GM18870 (cell line): ENCODE results near the gene MBP.

Experiments used
- ATAC-seq: cut with Tn5 transposase; IDR thresholded peaks from one replicate; pipeline ENCODE4 v1.9.1; 2021; ENCODE audit warnings: moderate library complexity; ENCODE audit not compliant: unreplicated experiment

MBP gene

DNA sequence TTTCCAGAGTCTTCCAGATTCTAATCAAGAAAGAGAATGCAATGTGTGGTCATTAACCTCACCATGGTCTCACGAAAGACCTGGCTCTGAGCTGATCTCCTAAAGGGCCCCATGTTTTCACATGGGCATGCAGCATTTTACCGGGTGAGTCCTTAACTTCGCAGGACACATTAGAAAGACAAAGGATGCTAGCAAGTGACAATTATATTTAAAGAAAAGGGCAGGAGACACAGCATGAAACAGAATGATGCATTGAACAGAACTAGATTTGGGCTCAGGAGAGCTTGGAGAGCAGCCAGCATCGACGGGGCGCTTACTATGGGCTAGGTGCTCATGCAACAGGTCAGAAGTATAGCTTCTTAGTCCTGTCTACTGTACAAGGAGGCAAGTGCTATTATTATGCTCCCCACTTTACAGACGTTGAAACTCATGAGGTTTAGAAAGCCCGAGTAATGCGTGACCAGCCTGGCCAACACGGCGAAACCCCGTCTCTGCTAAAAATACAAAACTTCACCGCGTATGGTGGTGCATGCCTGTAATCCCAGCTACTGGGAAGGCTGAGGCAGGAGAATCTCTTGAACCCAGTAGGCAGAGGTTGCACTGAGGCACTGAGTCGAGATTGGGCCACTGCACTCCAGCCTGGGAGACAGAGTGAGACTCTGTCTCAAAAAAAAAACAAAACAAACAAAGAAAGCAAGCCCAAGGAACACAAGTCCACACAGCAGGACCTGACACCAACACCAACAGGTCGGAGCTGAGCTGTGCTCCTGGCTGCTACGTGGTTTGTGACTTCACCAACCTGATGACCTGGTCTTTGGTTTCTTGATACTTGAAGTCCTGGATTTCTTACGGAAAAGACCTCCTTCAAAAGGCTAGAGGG, 16.1 kb downstream of the MBP start:
- ATAC-seq, result no peak

- ATAC-seq, result peak; percentile 19
These were observed 17.2 kb downstream of the MBP start for GRCh38 chr18:77115192-77115953.

- ATAC-seq, result peak; percentile 98
These were observed 18.0 kb downstream of the MBP start for GRCh38 chr18:77114415-77115191.

- no peak for ATAC-seq
These were observed 18.5 kb downstream of the MBP start for GRCh38 chr18:77114152-77114414.

DNA sequence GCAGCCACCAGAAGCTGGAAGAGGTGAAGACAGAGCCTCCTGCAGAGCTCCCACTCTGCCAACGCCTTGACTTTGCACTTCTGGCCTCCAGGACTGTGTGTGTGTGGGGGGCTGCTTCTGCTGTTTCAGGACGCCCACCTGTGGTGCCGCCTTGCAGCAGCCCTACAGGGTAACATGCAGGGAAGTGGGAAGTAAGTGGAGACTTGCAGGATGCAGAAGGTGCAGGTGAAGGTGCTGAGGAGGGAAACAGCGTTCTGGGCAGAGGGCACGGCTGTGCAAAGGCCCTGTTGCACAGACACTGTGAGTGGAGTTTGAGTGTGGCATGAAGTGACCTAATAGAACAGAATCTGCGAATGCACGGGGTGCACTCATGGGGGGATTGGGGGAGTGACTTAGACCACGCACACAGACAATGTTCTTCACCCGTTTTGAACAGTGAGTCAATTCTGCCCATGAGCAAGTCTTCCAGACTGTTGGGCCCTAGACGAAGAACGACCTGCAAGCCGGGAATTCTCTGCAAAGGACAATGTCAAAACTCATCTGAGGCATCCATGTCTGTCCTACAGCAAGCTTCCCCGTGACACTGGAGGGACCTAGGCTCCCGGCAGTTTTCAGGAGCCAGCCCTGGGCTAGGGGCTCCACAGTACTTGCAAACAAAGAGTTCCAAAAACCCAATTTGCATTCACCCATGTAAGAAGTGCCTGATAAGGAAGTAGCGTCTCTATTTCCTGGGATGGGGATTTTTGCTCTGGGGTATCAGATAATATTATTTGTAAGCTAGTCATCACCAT, 19.0 kb downstream of the MBP start:
- no peak for ATAC-seq

DNA sequence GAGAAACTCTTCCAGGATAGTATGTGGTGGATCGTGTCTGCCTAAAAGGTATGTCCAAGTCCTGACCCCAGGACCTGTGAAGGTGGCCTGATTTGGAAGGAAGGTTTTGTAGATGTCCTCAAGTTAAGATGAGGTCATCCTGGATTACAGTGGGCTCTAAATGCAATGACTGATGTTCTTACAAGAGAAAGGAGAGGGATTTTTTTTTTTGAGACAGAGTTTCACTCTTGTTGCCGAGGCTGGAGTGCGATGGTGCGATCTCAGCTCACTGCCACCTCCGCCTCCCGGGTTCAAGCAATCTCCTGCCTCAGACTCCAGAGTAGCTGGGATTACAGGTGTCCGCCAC, 19.9 kb downstream of the MBP start:
- ATAC-seq, result no peak

GRCh38 chr18:77111951-77112746, 20.4 kb downstream of the MBP start:
- no peak for ATAC-seq

GRCh38 chr18:77111449-77111848, 21.1 kb downstream of the MBP start:
- no peak for ATAC-seq

DNA sequence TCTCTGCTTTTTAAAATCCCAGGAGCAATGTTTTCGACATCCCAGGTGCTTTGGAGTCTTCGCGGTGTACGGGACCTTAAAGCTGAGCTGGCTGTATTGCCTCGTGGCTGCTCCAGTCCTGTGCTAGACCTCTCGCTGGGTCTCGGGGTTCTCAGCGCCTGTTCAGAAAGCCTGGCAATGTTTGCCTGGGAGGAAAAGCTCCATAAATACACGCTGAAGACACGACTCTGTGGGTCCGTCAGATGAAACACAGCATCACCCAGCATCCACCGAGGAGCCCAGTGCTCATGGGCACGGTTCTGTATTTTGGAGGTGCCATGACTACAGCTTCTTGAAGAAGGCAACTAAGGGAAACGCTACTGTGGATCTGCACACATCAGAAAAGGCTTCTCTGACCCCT, 21.6 kb downstream of the MBP start:
- ATAC-seq, result no peak

- no peak for ATAC-seq
These were observed 22.2 kb downstream of the MBP start for GRCh38 chr18:77110400-77110799.

DNA sequence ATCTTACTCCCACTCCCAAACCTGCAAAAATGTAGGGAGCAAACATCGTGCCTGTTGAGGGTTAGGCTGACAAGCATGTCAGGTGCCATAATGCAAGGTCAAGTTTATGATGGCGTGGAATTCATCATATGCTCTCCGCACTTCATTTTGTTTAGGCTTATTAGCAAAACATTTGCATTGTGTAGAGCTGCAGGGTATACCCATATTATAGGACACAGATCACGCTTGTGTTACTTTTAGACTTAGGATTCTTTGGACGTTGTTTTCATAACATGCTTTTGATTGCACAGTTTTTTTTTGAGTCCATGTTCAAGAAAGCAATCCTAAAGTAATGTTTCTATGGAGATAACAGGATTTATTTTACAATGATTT, 22.9 kb downstream of the MBP start:
- no peak for ATAC-seq

- no peak for ATAC-seq
These were observed 23.5 kb downstream of the MBP start for GRCh38 chr18:77108821-77109647.

DNA sequence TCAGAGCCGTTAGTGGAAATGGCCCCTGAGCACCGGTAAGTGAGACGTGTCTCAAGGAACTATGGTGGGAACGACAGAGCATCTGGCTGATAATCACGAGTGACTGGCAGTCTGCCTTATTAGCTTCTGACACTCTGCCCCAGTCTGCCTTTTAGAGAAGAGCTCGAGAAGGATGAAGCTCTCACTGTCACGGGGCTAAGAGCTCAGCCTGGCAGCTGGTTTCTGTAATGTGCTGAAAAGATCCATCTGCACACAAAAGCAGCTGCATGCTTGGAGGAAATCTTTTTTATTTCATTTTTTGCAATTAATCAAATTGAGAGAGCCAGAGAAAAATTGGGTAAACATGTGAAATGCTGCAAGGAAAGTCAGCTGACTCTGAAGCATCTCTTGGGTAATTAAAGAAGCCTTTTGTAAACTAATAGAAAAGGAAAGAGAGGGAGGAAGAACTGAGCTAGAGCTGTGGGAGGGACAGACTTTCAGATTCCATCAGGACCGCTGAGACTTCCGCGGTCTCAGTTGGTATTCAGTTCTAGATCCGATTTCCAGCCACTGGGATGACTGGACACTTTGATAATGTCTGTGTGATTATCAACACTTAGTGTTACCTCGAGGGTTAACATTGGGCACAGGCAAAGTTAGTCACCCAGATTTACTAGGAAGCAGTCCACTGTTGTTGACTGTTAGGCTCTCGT, 24.4 kb downstream of the MBP start:
- ATAC-seq, result peak; percentile 78

DNA sequence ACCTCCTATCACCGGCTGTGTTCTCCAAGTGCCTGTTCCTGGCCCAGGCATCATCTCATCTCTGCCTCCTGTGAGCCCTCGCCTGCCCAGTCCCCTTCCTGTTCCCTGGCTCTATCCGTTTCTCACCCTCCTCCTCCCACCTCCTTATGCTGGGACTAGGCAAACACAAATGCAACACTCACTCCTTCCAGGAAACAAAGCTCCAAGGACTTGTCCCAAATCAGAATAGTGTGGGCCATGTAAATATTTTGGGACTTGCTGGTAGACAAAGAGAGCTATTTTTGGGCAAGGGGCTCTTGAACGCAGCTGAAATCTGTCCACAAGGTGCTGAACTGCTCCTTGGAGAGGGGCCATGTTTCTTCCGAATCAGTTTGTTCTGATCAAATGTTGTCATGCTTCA, 25.3 kb downstream of the MBP start:
- no peak for ATAC-seq

GRCh38 chr18:77106331-77106730, 26.3 kb downstream of the MBP start:
- no peak for ATAC-seq

DNA sequence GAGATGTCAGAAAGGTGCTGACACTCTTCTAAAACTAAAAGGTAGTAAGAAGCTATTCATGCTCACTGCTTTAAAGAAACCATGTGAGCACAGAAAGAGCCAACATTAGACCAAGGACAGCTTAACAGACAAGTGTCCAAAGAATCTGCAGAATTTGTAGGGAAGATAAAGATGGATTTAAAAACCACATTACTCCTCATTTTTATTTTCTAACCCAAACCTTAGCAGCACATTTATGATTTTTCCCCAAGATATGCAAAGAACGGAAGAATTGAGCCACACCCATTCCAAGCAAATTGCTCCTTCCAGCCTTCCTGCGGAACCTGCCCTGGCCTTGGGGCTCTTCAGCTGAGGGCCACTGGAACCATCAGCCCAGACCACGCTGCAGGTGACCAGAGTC, 26.9 kb downstream of the MBP start:
- ATAC-seq, result no peak

GRCh38 chr18:77105028-77105427, 27.6 kb downstream of the MBP start:
- ATAC-seq, result no peak

- ATAC-seq, result no peak
These were observed 28.5 kb downstream of the MBP start for GRCh38 chr18:77103991-77104531.
